HG03469 (cell line): ENCODE measurements around the gene CFAP73.
"Not testable (repeated sequence)": the region's sequence is repeated elsewhere in the genome, so short reads cannot be mapped to it uniquely, and the experiment has no call there.

Experiments used
- ATAC-seq: cut with Tn5 transposase; IDR thresholded peaks from one replicate; pipeline ENCODE4 v1.9.1; 2021; ENCODE audit warnings: mild to moderate bottlenecking, moderate library complexity, moderate number of reproducible peaks; ENCODE audit not compliant: unreplicated experiment

CFAP73 gene

GRCh38 chr12:113149361-113150150 lies at the start of gene CFAP73:
Gene CFAP73 (plus strand): TSS chr12:113149724. CDS start chr12:113149858, 134 bp downstream.
- no peak for ATAC-seq

GRCh38 chr12:113099764-113100163 lies 49.8 kb upstream of the CFAP73 start:
- no peak for ATAC-seq

GRCh38 chr12:113101751-113102150 lies 47.8 kb upstream of the CFAP73 start:
- no peak for ATAC-seq

- ATAC-seq = no peak
Observed at GRCh38 chr12:113102811-113103210, 46.7 kb upstream of the CFAP73 start.

- no peak for ATAC-seq
Observed at GRCh38 chr12:113103756-113104450, 45.6 kb upstream of the CFAP73 start.

GRCh38 chr12:113104953-113105510 lies 44.5 kb upstream of the CFAP73 start:
- ATAC-seq = no peak

DNA sequence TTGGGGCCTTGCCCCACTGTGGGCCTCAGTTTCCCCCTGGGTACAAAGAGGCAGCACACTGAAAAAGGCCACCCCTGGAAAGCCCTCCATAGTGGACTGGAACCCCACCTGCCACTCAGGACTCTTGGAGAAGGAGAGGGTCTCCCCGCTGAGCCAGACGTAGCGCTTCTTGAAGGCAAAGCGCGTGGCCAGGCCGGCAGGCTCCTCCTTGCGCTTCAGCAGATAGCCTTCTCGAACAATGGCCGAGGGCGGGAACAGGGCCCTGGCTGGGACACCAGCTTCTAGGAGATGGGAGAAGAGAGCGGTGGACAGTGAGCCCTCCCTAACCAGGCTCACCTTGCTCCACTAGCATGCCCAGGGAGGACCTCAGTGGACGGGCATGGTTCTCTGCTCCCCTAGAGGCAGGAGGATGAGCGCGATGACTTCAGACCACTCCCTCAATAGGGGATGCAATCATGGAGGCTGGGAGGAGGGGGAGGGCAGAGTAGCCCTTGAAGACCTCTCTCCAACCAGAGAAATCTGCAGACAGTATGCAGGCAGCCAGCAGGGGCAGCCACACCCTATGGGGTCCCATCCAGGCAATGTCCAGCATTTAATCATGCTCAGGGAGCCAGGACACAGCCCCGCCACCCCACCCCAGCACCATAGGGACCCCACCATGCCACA lies 43.8 kb upstream of the CFAP73 start:
- no peak for ATAC-seq

DNA sequence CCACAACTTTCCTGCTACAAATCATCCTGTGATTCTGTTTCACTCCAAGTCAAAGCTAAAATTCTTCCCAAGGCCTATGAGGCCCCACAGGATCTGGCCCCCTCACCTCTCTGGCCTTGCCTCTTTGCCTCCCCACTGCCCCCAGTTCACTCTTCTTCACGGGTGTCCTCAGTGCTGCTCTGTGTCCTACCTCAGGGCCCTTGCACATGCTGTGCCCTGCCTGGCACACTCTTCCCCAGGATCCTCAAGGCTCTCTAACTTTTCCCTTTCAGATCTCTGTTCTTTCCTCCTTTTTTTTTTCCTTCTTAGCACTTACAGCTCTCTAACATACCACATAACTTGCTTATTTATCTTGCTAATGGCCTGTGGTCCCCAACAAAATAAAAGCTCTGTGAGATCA lies 43.2 kb upstream of the CFAP73 start:
- ATAC-seq = no peak

DNA sequence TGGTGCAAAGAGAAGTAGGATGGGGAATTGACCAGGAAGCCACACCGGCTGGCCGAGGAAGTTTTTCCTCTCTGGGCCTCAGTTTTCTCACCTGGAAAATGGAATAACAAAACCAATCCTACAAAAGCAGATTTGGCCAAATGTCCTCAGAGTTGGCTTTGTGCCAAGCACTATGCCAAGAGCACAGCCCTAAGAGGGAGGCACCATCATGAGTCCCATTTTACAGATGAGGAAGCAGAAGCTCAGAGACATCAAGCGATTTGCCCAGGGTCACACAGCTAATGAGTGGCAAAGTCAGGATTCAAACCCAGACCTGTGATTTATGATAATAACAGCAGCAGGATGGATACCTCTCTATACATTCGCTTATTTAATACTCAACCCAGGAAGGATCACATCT lies 41.2 kb upstream of the CFAP73 start:
- no peak for ATAC-seq

DNA sequence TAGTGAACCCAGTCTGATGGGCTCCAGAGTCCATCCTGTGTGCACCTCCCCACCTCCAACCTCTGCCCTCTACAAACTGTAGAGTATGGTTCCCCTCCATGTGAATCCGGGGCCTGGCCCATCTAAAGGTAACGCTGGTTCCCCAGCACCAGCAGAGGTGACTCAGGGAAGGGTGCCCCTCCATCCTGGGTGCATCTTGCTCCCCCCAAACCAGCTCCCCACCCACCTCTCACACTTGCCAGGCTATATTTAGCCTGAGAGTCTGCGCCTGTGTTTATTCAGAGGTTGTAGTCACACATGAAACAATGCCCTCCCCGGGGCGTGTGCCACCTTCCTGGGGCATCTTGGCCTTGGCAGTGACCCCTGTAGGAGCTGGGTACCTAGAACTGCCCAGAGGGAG lies 40.2 kb upstream of the CFAP73 start:
- ATAC-seq = no peak

DNA sequence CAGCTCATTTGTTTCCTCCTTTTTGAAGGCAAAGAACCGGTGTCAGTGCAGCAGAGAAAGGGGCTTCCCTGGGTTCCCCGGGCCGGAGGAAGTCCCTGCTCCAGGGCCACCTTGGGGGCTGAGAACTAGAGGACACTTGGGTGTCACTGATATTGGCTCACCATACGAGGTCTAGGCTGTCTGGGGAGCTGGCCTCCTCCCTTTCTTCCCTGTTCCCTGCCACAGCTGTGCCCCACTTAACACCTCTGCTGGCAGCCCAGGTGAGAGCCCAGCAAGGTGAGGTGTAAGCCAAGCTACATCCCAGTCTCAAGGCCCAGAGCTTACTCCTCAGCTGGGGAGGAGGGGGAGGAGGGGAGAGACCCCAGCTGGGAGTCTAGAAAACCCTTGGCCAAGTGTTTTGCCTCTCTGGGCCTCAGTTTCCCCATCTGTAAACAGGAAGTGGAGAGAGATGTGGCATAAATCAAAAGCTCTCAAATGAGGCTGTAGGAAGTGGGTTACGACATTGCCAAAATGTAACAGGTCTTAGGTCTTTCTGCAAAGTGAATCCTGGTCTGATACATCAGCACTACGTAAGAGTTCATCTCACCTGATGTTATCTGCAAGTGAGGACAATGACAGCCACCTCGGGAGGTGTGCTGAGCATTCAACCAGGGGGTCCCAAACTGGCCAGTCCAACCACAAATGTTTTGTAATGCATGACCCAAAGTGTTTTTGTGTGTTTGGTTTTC lies 39.5 kb upstream of the CFAP73 start:
- ATAC-seq = no peak

DNA sequence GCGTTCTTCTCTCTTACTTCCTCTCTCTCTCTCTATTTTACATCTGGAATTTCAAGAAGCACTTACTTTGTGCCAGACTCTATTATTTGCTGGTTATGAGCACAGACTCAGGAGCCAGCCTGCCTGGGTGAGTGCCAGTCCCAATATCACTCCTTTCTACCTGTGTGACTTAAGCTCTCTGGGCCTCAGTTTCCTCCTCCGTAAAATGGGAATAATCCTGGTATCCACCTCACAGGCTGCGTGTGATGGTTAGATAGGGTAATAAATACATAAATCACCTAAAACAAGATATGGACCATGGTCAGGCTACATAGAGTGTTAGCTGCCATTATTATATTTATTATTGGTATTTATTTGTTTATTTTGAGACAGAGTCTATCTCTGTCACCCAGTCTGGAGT lies 38.3 kb upstream of the CFAP73 start:
- no peak for ATAC-seq

GRCh38 chr12:113112043-113112899 lies 37.3 kb upstream of the CFAP73 start:
- ATAC-seq = no peak

DNA sequence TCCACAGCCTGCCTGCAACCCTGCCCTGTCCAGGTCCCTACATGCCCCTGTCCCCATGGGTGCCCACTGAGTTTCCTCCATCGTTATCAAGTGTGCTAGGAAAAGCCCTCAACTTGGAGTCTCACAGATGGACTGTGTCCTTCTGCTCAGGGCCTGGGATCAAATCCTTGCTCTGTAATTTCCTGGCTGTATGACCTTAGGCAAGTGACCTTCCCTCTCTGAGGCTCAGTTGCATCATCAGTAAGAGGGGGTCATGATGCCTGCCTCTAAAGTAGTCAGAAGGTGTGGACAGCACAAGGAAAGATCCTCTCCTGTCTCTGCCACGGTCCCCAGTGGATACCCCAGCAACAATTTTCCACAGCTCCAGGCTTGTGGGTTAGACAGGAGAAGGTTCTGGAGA lies 36.1 kb upstream of the CFAP73 start:
- ATAC-seq = no peak

DNA sequence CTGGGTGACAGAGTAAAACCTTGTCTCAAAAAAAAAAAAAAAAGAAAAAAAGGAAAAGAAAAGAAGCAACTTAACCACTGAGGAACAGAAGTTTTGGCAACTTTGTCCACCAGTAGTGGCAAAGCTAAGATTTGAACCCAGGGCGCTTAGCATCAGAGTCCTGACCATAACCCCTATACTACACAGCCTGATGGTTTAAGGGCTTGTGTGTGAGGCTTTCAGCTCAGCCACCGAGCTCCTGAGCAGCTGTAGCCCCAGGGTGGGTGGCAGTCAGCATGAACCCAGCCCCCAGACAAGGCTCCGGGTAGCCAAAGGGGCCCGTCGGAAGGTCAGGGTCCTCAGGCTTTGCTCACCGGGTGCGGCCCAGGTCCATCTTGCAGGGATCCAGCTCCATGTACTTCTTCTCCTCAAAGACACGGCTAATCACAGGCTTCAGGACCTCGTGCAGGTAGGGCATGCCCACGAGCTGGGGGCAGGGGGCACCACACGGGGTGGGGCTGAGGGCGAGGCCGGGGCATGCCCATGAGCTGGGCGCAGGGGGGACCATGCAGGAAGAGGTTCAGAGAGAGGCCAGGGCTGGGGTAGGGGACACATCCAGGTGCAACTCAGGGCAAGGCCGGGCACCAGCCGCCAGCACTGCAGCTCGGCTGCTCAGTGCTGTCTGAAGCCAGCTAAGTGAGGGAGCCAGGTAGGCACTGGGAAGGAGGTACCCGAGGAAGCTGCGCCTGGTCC lies 34.9 kb upstream of the CFAP73 start:
- no peak for ATAC-seq

- ATAC-seq = no peak
Observed at GRCh38 chr12:113115455-113116126, 33.9 kb upstream of the CFAP73 start.

- no peak for ATAC-seq
Observed at GRCh38 chr12:113116875-113117274, 32.6 kb upstream of the CFAP73 start.

GRCh38 chr12:113117684-113118083 lies 31.8 kb upstream of the CFAP73 start:
- ATAC-seq = not testable (repeated sequence)

GRCh38 chr12:113118142-113118541 lies 31.4 kb upstream of the CFAP73 start:
- ATAC-seq = no peak
